SK-N-SH (cell line): Measurements from ENCODE around the gene OSBPL2. TPM values are rescaled to one million over a fixed set of nuclear protein-coding genes. Genes with fewer than 3 reads are reported as not detected.

Experiments used
- CTCF ChIA-PET: fragments of 300-600, 350-600 bp; formaldehyde crosslinking; extraction: SDS; loops from one replicate; lab custom pipeline; 2021; lab: Yijun Ruan, JAX
- POLR2A ChIA-PET: fragments of 350-600 bp; sonication (Branson Sonifier 250); formaldehyde crosslinking; extraction: SDS; loops from one replicate; lab custom pipeline; 2020; ENCODE audit warnings: antibody characterized with exemption, inconsistent platforms; lab: Yijun Ruan, JAX
- DNase-seq: peaks from one replicate; pipeline ENCODE4 v3.0.0; 2012
- H2AFZ ChIP-seq: fragments of 200-600 bp; sonication (generic); 2 replicates; pipeline ENCODE4 v1.8.1; 2016; ENCODE audit warnings: antibody characterized with exemption, mild to moderate bottlenecking, low read depth
- H3F3A ChIP-seq: fragments of 200-600 bp; sonication (generic); replicated peaks from 2 replicates; pipeline ENCODE3; 2016; ENCODE audit warnings: antibody characterized with exemption, mild to moderate bottlenecking; ENCODE audit not compliant: insufficient read depth
- H3K27ac ChIP-seq, 2 experiments: fragments of 200-500 bp in 1 of 2; fragments of 200-600 bp in 1 of 2; sonication (Bioruptor generic) in 1 of 2; sonication (generic), shearing (Covaris generic) in 1 of 2; 2 replicates each; pipeline versions ENCODE4 v1.5.1 to v1.6.1; 2014 to 2016; ENCODE audit warnings: low read depth in 2 of 2, inconsistent platforms in 1 of 2, low read length in 1 of 2, mild to moderate bottlenecking in 1 of 2, mixed read lengths in 1 of 2
- H3K27me3 ChIP-seq: fragments of 200-600 bp; sonication (generic), shearing (Covaris generic); 2 replicates; pipeline ENCODE4 v1.6.1; 2016; ENCODE audit warnings: mixed run types; ENCODE audit not compliant: insufficient read depth
- H3K36me3 ChIP-seq, 2 experiments: fragments of 200-500 bp in 1 of 2; fragments of 200-600 bp in 1 of 2; sonication (Bioruptor generic) in 1 of 2; sonication (generic) in 1 of 2; replicated peaks in 1 of 2; 2 replicates each; pipeline versions ENCODE3 to v1.5.1; 2014 to 2016; ENCODE audit warnings: low read length in 1 of 2, mild to moderate bottlenecking in 1 of 2; ENCODE audit not compliant: insufficient read depth in 2 of 2, control insufficient read depth in 1 of 2
- H3K4me1 ChIP-seq, 2 experiments: fragments of 200-500 bp in 1 of 2; fragments of 200-600 bp in 1 of 2; sonication (Bioruptor generic) in 1 of 2; sonication (generic), shearing (Covaris generic) in 1 of 2; 2 replicates each; pipeline versions ENCODE4 v1.5.1 to v1.6.1; 2014 to 2016; ENCODE audit warnings: low read depth in 1 of 2, low read length in 1 of 2, mixed run types in 1 of 2; ENCODE audit not compliant: insufficient read depth in 2 of 2, control insufficient read depth in 1 of 2
- H3K4me2 ChIP-seq: fragments of 200-600 bp; sonication (generic), shearing (Covaris generic); 2 replicates; pipeline ENCODE4 v1.6.1; 2017; ENCODE audit warnings: mixed run types
- H3K4me3 ChIP-seq, 2 experiments: fragments of 200-500 bp in 1 of 2; fragments of 200-600 bp in 1 of 2; sonication (Bioruptor generic) in 1 of 2; sonication (generic), shearing (Covaris generic) in 1 of 2; 2 replicates each; pipeline versions ENCODE4 v1.5.1 to v1.8.1; 2014 to 2016; ENCODE audit warnings: low read depth in 2 of 2, inconsistent platforms in 1 of 2, low read length in 1 of 2, mild to moderate bottlenecking in 1 of 2, mixed read lengths in 1 of 2, moderate library complexity in 1 of 2
- H3K79me2 ChIP-seq: fragments of 200-600 bp; sonication (generic); 2 replicates; pipeline ENCODE4 v1.8.1; 2017; ENCODE audit warnings: mild to moderate bottlenecking; ENCODE audit not compliant: insufficient read depth
- H3K9ac ChIP-seq: fragments of 200-600 bp; sonication (generic); 2 replicates; pipeline ENCODE4 v1.6.1; 2017; ENCODE audit warnings: mixed run types
- H3K9me2 ChIP-seq: fragments of 200-600 bp; sonication (generic); 2 replicates; pipeline ENCODE4 v1.6.1; 2017; ENCODE audit warnings: mixed run types
- H3K9me3 ChIP-seq: fragments of 200-600 bp; sonication (generic); 2 replicates; pipeline ENCODE4 v1.6.1; 2017; ENCODE audit warnings: mixed run types, mild to moderate bottlenecking, moderate library complexity
- H4K20me1 ChIP-seq: fragments of 200-600 bp; sonication (generic); 2 replicates; pipeline ENCODE4 v1.6.1; 2017; ENCODE audit warnings: mild to moderate bottlenecking, mixed run types; ENCODE audit not compliant: insufficient read depth
- ELF1 ChIP-seq: IDR thresholded peaks from 2 replicates; pipeline ENCODE4 v1.4.0; 2012
- FOSL2 ChIP-seq: IDR thresholded peaks from 2 replicates; pipeline ENCODE4 v1.4.0; 2012; ENCODE audit warnings: low read depth, mild to moderate bottlenecking, moderate library complexity, borderline replicate concordance
- FOXJ3 ChIP-seq: sonication (generic); formaldehyde crosslinking; IDR thresholded peaks from 2 replicates; pipeline ENCODE4 v1.5.1; 2020; ENCODE audit warnings: mild to moderate bottlenecking, missing genetic modification reagents
- GABPA ChIP-seq: IDR thresholded peaks from 2 replicates; pipeline ENCODE4 v1.4.0; 2012; ENCODE audit warnings: low read depth, mild to moderate bottlenecking
- MEF2A ChIP-seq: IDR thresholded peaks from 2 replicates; pipeline ENCODE4 v1.4.0; 2012; ENCODE audit warnings: low read depth, borderline replicate concordance
- MXI1 ChIP-seq: IDR thresholded peaks from 2 replicates; pipeline ENCODE4 v1.6.1; 2012; ENCODE audit warnings: mild to moderate bottlenecking, low read depth, low read length, improper control_type of control experiment
- POLR2AphosphoS5 ChIP-seq: IDR thresholded peaks from 2 replicates; pipeline ENCODE4 v1.6.1; 2012; ENCODE audit warnings: low read depth, low read length
- RAD21 ChIP-seq: IDR thresholded peaks from 2 replicates; pipeline ENCODE4 v1.6.1; 2012; ENCODE audit warnings: mild to moderate bottlenecking, low read length
- RXRA ChIP-seq: IDR thresholded peaks from 2 replicates; pipeline ENCODE4 v1.4.0; 2012; ENCODE audit warnings: low read depth, mild to moderate bottlenecking, borderline replicate concordance
- SMC3 ChIP-seq: IDR thresholded peaks from 2 replicates; pipeline ENCODE4 v1.6.1; 2012; ENCODE audit warnings: low read depth, low read length, improper control_type of control experiment
- TCF12 ChIP-seq: IDR thresholded peaks from 2 replicates; pipeline ENCODE4 v1.4.0; 2012
- ZBTB33 ChIP-seq: IDR thresholded peaks from 2 replicates; pipeline ENCODE4 v1.4.0; 2012; ENCODE audit warnings: low read depth, borderline replicate concordance
- WGBS: methylation state at CpG from one replicate; pipeline ENCODE4 v1.1.6; 2017; ENCODE audit warnings: low lambda C conversion rate; 5-methylcytosine and 5-hydroxymethylcytosine counted together
- polyA plus RNA-seq, 3 experiments: library from polyadenylated mRNA; depleted of rRNA; stranded (reverse); fragments of >200 nt; gene quantifications; 2 replicates each; pipeline ENCODE4 v1.2.3, GENCODE V29; 2012
- TF ChIP-seq, protein P1 (sequence below): IDR thresholded peaks from 2 replicates; pipeline ENCODE4 v1.6.1; 2012; ENCODE audit warnings: mild to moderate bottlenecking, low read depth, low read length, moderate library complexity

Gene OSBPL2
- polyA plus RNA-seq, 1 of the 3 experiments (the other 2 are of a cell fraction), result 17.7 TPM

- no peak overlapping the region for H3K4me2 ChIP-seq
- H3K9ac ChIP-seq, result no peak overlapping the region
- ChIA-PET POLR2A (no interaction called here), CTCF (interaction anchor here (0.9 kb wide), 1 partner anchor 15 kb away, joined by 3 read pairs; no protein-coding TSS in a partner anchor)
- no peak overlapping the region for H3K4me3 ChIP-seq
- no peaks in the 10 kb centered on the region for H3K79me2 ChIP-seq
- no peaks in the 10 kb centered on the region for H3K27me3 ChIP-seq
- WGBS, result 90% methylated on average over 31 of the region's 38 CpGs
- H3K27ac ChIP-seq, result no peak overlapping the region
- peaks cover 22 to 47% of the 10 kb centered on the region in 2 experiments for H3K36me3 ChIP-seq
- no peak for DNase-seq
- H3K9me2 ChIP-seq, result no peaks in the 10 kb centered on the region
- no peaks in the 10 kb centered on the region for H3K9me3 ChIP-seq
- no peaks in the 10 kb centered on the region for H4K20me1 ChIP-seq
- H3K4me1 ChIP-seq, result no peaks in the 10 kb centered on the region; a peak in 1 of 4 replicates
- no peaks in the 10 kb centered on the region for H3F3A ChIP-seq
- TF ChIP-seq TCF12 (no peak), ZBTB33 (no peak), SMC3 (no peak), RXRA (no peak), RAD21 (no peak), FOXJ3 (CRISPR knock-in tag) (no peak), ELF1 (no peak), GABPA (no peak)
- TF ChIP-seq, protein P1, sequence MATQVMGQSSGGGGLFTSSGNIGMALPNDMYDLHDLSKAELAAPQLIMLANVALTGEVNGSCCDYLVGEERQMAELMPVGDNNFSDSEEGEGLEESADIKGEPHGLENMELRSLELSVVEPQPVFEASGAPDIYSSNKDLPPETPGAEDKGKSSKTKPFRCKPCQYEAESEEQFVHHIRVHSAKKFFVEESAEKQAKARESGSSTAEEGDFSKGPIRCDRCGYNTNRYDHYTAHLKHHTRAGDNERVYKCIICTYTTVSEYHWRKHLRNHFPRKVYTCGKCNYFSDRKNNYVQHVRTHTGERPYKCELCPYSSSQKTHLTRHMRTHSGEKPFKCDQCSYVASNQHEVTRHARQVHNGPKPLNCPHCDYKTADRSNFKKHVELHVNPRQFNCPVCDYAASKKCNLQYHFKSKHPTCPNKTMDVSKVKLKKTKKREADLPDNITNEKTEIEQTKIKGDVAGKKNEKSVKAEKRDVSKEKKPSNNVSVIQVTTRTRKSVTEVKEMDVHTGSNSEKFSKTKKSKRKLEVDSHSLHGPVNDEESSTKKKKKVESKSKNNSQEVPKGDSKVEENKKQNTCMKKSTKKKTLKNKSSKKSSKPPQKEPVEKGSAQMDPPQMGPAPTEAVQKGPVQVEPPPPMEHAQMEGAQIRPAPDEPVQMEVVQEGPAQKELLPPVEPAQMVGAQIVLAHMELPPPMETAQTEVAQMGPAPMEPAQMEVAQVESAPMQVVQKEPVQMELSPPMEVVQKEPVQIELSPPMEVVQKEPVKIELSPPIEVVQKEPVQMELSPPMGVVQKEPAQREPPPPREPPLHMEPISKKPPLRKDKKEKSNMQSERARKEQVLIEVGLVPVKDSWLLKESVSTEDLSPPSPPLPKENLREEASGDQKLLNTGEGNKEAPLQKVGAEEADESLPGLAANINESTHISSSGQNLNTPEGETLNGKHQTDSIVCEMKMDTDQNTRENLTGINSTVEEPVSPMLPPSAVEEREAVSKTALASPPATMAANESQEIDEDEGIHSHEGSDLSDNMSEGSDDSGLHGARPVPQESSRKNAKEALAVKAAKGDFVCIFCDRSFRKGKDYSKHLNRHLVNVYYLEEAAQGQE, result no peak
- H2AFZ ChIP-seq, result no peak overlapping the region
Measured at GRCh38 chr20:62201173-62202082, 36.9 kb upstream of the OSBPL2 start.

DNA sequence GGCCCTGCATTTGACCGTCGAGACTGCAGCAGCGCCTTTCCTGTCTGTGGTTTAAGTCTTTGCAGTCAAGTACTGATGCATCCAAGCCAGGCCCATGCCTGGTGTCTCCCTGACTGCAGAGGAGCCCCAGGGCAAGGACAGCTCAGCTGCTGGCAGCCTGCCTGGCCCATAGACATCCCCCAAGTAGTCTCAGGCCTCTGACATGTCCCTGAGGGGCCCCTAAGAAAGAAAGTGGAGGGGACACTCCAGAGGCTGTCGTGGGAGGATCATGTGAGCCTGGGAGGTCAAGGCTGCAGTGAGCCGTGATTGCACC, 36.3 kb upstream of the OSBPL2 start:
- Histone ChIP-seq H3K9me3 (no peaks in the 10 kb centered on the region), H3K4me3 (no peak overlapping the region), H3K4me2 (no peak overlapping the region), H3F3A (no peaks in the 10 kb centered on the region), H2AFZ (no peak overlapping the region), H3K4me1 (no peaks in the 10 kb centered on the region; a peak in 1 of 4 replicates), H3K27me3 (no peaks in the 10 kb centered on the region), H3K36me3 (peaks cover 22 to 47% of the 10 kb centered on the region in 2 experiments), H3K9ac (no peak overlapping the region), H3K27ac (no peak overlapping the region), H3K9me2 (no peaks in the 10 kb centered on the region), H3K79me2 (no peaks in the 10 kb centered on the region), H4K20me1 (no peaks in the 10 kb centered on the region)
- POLR2A ChIA-PET, result no interaction called here
- CTCF ChIA-PET, result no interaction called here
- DNase-seq, result no peak
- TF ChIP-seq ZBTB33 (no peak), GABPA (no peak), MEF2A (no peak), FOXJ3 (CRISPR knock-in tag) (no peak), FOSL2 (no peak), MXI1 (no peak), POLR2AphosphoS5 (no peak)
- 80% methylated on average over 4 of the region's 5 CpGs for WGBS
